Measurements from ENCODE around the gene ARIH2. TPM values are rescaled to one million over a fixed set of nuclear protein-coding genes. Genes with fewer than 3 reads are reported as not detected.

The ARIH2 gene
- total and polyA plus RNA-seq, 2 experiments from 2014 or later, result 76.4 to 118 TPM

- H3K9me2 ChIP-seq (ENCODE audit: insufficient read depth), result no peaks in the 10 kb centered on the region; the same call in 1 of the 2 replicates
- no peak overlapping the region for H2AFZ ChIP-seq
- no peaks in the 10 kb centered on the region for H3K27me3 ChIP-seq (ENCODE audit: insufficient read depth)
- H3K4me2 ChIP-seq, result no peak overlapping the region
- peaks cover 22% of the 10 kb centered on the region for H3K79me2 ChIP-seq (replicated peaks; ENCODE audit: insufficient read depth)
- peaks cover 26% of the 10 kb centered on the region for H3K4me1 Mint-ChIP-seq
- H3K4me1 ChIP-seq (ENCODE audit: insufficient read depth), result peaks cover 15% of the 10 kb centered on the region
- 0 out of 2 replicates have a peak, but pooled peaks cover 5% of the 10 kb centered on the region for H3F3A ChIP-seq (replicated peaks; ENCODE audit: low read depth)
- H3K9me3 Mint-ChIP-seq, result peaks cover 3% of the 10 kb centered on the region; the same call in 2 of the 3 replicates
- no peak for ATAC-seq
- DNase-seq (ENCODE audit: low spot score), result no peak
- H3K36me3 ChIP-seq (ENCODE audit: insufficient read depth), result no peaks in the 10 kb centered on the region
- no peak overlapping the region for H3K4me3 Mint-ChIP-seq
- H3K36me3 Mint-ChIP-seq (ENCODE audit: low read depth), result peaks cover 14% of the 10 kb centered on the region
- TF ChIP-seq STAT1 (IDR thresholded peaks at IDR 0.05; ENCODE audit: unreplicated experiment) (no peak), ZNF114 (CRISPR knock-in tag; IDR thresholded peaks at IDR 0.05) (no peak), EZH2phosphoT487 (IDR thresholded peaks at IDR 0.05; ENCODE audit: unreplicated experiment) (no peak), CREB1 (CRISPR knock-in tag; IDR thresholded peaks at IDR 0.05; ENCODE audit: low read depth) (no peak), JUNB (IDR thresholded peaks at IDR 0.05; ENCODE audit: unreplicated experiment) (no peak), EZH2 (IDR thresholded peaks at IDR 0.05; ENCODE audit: low read depth, unreplicated experiment) (no peak), POLR2AphosphoS5 (IDR thresholded peaks at IDR 0.05; ENCODE audit: low read depth) (no peak), NANOG (IDR thresholded peaks at IDR 0.05; ENCODE audit: borderline replicate concordance) (no peak), ETS1 (IDR thresholded peaks at IDR 0.05) (no peak), ZNF331 (CRISPR knock-in tag; IDR thresholded peaks at IDR 0.05; ENCODE audit: low read depth) (no peak)
- TF ChIP-seq, protein P1, sequence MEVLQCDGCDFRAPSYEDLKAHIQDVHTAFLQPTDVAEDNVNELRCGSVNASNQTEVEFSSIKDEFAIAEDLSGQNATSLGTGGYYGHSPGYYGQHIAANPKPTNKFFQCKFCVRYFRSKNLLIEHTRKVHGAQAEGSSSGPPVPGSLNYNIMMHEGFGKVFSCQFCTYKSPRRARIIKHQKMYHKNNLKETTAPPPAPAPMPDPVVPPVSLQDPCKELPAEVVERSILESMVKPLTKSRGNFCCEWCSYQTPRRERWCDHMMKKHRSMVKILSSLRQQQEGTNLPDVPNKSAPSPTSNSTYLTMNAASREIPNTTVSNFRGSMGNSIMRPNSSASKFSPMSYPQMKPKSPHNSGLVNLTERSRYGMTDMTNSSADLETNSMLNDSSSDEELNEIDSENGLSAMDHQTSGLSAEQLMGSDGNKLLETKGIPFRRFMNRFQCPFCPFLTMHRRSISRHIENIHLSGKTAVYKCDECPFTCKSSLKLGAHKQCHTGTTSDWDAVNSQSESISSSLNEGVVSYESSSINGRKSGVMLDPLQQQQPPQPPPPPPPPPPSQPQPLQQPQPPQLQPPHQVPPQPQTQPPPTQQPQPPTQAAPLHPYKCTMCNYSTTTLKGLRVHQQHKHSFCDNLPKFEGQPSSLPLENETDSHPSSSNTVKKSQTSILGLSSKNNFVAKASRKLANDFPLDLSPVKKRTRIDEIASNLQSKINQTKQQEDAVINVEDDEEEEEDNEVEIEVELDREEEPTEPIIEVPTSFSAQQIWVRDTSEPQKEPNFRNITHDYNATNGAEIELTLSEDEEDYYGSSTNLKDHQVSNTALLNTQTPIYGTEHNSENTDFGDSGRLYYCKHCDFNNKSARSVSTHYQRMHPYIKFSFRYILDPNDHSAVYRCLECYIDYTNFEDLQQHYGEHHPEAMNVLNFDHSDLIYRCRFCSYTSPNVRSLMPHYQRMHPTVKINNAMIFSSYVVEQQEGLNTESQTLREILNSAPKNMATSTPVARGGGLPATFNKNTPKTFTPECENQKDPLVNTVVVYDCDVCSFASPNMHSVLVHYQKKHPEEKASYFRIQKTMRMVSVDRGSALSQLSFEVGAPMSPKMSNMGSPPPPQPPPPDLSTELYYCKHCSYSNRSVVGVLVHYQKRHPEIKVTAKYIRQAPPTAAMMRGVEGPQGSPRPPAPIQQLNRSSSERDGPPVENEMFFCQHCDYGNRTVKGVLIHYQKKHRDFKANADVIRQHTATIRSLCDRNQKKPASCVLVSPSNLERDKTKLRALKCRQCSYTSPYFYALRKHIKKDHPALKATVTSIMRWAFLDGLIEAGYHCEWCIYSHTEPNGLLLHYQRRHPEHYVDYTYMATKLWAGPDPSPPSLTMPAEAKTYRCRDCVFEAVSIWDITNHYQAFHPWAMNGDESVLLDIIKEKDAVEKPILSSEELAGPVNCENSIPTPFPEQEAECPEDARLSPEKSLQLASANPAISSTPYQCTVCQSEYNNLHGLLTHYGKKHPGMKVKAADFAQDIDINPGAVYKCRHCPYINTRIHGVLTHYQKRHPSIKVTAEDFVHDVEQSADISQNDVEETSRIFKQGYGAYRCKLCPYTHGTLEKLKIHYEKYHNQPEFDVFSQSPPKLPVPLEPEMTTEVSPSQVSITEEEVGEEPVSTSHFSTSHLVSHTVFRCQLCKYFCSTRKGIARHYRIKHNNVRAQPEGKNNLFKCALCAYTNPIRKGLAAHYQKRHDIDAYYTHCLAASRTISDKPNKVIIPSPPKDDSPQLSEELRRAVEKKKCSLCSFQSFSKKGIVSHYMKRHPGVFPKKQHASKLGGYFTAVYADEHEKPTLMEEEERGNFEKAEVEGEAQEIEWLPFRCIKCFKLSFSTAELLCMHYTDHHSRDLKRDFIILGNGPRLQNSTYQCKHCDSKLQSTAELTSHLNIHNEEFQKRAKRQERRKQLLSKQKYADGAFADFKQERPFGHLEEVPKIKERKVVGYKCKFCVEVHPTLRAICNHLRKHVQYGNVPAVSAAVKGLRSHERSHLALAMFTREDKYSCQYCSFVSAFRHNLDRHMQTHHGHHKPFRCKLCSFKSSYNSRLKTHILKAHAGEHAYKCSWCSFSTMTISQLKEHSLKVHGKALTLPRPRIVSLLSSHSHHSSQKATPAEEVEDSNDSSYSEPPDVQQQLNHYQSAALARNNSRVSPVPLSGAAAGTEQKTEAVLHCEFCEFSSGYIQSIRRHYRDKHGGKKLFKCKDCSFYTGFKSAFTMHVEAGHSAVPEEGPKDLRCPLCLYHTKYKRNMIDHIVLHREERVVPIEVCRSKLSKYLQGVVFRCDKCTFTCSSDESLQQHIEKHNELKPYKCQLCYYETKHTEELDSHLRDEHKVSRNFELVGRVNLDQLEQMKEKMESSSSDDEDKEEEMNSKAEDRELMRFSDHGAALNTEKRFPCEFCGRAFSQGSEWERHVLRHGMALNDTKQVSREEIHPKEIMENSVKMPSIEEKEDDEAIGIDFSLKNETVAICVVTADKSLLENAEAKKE (CRISPR knock-in tag; IDR thresholded peaks at IDR 0.05), result no peak
- TF ChIP-seq, protein P2, sequence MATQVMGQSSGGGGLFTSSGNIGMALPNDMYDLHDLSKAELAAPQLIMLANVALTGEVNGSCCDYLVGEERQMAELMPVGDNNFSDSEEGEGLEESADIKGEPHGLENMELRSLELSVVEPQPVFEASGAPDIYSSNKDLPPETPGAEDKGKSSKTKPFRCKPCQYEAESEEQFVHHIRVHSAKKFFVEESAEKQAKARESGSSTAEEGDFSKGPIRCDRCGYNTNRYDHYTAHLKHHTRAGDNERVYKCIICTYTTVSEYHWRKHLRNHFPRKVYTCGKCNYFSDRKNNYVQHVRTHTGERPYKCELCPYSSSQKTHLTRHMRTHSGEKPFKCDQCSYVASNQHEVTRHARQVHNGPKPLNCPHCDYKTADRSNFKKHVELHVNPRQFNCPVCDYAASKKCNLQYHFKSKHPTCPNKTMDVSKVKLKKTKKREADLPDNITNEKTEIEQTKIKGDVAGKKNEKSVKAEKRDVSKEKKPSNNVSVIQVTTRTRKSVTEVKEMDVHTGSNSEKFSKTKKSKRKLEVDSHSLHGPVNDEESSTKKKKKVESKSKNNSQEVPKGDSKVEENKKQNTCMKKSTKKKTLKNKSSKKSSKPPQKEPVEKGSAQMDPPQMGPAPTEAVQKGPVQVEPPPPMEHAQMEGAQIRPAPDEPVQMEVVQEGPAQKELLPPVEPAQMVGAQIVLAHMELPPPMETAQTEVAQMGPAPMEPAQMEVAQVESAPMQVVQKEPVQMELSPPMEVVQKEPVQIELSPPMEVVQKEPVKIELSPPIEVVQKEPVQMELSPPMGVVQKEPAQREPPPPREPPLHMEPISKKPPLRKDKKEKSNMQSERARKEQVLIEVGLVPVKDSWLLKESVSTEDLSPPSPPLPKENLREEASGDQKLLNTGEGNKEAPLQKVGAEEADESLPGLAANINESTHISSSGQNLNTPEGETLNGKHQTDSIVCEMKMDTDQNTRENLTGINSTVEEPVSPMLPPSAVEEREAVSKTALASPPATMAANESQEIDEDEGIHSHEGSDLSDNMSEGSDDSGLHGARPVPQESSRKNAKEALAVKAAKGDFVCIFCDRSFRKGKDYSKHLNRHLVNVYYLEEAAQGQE (IDR thresholded peaks at IDR 0.05; ENCODE audit: unreplicated experiment), result no peak
- TF ChIP-seq, protein P3, sequence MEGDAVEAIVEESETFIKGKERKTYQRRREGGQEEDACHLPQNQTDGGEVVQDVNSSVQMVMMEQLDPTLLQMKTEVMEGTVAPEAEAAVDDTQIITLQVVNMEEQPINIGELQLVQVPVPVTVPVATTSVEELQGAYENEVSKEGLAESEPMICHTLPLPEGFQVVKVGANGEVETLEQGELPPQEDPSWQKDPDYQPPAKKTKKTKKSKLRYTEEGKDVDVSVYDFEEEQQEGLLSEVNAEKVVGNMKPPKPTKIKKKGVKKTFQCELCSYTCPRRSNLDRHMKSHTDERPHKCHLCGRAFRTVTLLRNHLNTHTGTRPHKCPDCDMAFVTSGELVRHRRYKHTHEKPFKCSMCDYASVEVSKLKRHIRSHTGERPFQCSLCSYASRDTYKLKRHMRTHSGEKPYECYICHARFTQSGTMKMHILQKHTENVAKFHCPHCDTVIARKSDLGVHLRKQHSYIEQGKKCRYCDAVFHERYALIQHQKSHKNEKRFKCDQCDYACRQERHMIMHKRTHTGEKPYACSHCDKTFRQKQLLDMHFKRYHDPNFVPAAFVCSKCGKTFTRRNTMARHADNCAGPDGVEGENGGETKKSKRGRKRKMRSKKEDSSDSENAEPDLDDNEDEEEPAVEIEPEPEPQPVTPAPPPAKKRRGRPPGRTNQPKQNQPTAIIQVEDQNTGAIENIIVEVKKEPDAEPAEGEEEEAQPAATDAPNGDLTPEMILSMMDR (conservative IDR thresholded peaks at IDR 0.05; ENCODE audit: low read depth in 2 of 2), result no peak
- H3K27me3 Mint-ChIP-seq (ENCODE audit: insufficient read depth, low read depth, poor library complexity), result peaks cover 11% of the 10 kb centered on the region
- no peak overlapping the region for H3K4me3 ChIP-seq
- H3K27ac Mint-ChIP-seq, result no peak overlapping the region
- peaks cover 15% of the 10 kb centered on the region for H4K20me1 ChIP-seq (replicated peaks; ENCODE audit: insufficient read depth)
- H3K27ac ChIP-seq (ENCODE audit: low read depth), result no peak overlapping the region
These were observed 86.0 kb downstream of the ARIH2 start for GRCh38 chr3:49004352-49005302.
